RPMI8226 (cell line): ENCODE measurements around the gene EVC2.
"Not testable (repeated sequence)": the region's sequence is repeated elsewhere in the genome, so short reads cannot be mapped to it uniquely, and the experiment has no call there.

Experiments used
- DNase-seq: peaks from one replicate; pipeline ENCODE4 v3.0.0-alpha.2; 2015

EVC2 gene

DNA sequence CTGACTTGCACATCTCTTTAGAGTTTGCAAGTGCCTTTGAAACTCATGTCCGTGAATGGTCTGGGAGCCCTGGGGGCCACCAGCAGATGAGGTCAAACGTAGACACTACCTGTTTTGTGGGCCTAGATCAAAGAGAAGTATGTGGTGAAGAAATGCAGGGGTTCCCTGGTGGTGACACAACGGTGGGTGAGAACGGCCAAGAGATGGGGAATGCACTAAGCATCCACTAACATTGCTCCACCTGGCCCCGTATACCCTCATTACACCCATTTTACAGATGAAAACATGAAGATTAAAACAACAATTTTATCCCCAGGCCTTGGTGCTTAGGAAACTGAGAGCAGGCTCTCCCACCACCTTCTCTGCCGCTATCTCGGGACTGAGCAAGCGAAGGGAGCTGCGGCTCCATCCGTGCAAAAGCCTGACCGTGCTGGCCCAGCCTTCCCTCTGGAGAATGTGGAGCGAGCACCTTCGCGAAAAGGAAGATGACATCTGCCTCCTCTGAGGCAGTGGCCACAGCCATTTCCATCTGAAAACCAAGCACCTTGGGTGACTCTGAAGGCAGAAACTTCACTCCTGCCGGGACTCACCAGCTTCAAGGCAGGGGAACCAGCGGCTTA, 91.9 kb downstream of the EVC2 start:
- DNase-seq: no peak

DNA sequence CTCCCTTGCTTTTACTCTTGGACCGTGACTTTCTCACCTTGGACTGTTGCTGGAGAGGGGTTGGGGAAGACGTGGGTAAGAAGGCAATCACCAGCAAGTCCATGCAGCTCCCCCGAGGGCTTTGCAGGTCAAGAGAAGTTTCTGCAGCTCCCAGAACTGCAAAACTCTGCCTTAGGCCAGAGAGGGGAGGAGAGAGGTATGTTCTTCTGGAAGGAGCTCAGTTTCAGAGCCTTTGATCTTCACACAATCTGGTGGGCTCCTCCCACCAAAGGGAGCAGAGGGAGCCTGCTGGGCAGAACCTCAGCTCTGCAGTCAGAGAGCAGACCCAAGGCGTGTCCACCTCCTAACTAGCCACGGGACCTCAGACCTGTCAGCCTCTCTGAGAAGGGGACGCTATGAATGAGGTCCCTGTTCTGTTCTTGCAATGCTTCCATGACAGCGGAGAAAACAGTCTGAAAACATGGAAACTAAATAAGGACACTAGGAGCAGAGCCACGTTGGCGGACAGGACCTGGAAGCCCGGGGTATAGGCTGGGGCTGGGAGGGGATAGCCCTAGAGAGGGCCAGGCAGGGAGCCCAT, 92.8 kb downstream of the EVC2 start:
- no peak for DNase-seq

DNA sequence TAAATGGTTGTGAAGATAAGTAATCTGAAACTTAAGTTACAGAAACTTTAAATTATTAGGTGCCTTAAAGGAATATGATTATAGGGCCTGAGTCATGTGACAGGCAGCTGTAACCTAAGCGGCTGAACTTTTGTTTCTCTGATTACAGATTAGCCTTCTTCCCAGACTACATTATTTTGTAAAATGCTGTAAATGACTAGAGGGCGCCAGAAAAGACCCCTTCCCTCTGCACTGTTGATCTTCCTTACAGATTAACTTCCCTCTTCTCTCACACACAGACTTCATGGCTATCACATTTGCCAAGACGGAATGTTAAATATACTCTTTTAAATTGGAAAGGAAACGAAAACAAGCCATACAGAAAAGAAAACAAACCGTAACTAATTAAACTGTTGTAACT, 96.6 kb downstream of the EVC2 start:
- no peak for DNase-seq

DNA sequence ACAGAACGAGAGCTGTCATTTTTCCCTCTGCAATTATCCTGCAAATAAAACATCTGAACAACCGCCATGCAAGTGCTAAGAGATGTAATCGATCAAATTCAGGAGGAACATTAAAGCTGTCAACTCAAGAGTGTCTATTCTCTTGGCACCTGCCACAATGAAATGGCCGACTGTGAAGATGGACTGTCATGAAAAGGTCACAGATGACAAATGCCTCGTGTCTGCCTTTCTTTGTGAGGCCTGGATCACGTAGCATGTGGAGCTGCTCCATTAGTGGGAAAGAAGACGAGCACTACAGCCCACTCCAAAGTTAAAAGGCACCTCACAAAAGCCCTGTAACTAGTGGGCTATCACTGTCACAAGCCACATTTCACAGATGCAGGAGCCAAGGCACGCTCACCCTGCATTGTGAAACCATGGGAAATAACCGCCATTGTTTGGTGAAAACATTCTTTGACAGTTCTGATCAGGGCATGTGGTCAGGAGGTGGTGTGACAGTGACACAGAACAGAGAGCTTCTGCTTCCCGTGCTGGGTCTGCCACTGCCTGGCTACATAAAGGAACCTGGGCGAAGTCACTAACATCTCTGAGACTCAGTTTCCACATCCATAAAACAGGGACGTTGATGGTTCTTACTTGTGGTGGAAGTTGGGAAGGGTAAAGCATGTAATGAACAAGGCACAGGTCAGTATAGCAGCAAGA, 98.9 kb downstream of the EVC2 start:
- no peak for DNase-seq

DNA sequence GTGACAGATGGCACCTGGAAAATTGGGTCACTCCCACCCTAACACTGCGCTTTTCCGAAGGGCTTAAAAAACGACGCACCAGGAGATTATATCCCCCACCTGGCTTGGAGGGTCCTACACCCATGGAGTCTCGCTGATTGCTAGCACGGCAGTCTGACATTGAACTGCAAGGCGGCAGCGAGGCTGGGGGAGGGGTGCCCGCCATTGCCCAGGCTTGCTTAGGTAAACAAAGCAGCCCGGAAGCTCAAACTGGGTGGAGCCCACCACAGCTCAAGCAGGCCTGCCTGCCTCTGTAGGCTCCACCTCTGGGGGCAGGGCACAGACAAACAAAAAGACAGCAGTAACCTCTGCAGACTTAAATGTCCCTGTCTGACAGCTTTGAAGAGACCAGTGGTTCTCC, 114.5 kb downstream of the EVC2 start:
- not testable (repeated sequence) for DNase-seq

DNA sequence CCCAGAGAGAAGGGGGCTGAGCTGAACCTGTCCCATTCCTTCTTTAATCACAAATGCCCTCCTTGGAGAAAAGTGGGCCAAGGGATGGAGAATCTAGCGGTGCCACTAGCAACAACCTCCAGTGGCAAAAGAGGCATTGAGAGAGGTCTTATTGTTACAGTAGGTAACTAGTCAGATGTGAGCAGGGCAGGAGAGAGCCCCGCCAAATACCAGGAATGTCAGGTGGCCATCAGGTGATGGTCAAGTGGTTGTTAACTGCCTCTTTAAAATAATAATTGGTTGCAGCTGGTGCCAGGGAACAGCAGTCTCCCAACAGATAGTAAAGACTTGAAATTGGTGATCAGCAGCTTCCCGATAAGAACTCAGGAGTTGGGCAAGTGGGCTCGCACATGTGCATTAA, 116.1 kb downstream of the EVC2 start:
- no peak for DNase-seq

DNA sequence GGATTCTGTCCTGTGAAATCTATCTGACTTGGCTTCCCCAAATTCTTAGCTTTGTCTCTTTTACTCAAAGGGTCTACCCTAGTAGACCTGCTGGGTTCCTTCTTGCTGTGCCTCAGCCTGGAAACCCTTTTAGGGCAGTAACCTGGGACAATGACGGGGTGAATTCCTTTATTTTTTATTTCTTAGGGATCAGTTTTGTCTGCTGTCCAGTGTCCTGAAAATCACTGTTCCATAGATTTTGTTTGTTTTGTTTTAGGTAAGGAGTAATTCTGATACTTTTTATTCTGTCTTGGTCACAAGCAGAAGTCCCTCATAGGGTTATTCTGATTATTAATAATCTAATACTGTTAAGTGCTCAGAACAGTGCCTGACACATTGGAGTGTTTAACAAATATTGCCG, 118.9 kb downstream of the EVC2 start:
- DNase-seq: no peak

DNA sequence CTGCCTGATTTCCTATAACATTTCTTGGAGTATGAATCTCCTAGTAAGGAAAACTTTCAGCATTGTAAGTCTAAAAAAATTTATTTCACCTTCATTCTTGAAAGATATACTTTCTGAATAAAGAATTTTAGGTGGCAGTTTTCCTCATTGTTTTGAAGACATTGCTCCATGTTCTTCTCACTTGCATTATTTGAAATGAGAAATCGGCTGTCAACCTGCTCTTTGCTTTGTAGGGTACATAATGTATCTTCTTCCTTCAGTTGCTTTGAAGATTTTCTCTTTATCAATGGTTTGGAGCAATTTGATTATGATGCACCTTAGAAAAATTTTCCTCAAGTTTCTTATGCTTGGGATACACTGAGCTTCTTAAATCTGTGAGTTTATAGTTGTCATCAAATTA, 120.3 kb downstream of the EVC2 start:
- DNase-seq: no peak

DNA sequence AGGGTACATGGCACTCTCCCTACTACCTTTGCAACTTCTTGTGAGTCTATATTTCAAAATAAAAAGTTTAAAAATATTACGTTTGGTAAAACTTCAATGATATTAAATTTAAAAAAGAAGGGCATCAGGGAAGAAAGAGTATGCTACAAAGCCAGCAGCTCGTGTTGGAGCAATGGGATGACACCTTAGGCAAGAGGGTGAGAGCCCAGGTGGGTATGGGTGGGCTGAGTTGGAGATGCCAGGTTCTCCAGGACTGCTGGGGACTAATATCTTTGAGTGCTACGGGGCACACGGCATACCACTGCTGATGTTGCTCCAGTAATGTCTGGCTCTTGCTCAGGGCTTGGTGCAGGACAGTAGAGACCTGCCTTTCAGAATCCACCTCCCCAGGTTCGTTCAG, 132.4 kb downstream of the EVC2 start:
- DNase-seq: no peak

DNA sequence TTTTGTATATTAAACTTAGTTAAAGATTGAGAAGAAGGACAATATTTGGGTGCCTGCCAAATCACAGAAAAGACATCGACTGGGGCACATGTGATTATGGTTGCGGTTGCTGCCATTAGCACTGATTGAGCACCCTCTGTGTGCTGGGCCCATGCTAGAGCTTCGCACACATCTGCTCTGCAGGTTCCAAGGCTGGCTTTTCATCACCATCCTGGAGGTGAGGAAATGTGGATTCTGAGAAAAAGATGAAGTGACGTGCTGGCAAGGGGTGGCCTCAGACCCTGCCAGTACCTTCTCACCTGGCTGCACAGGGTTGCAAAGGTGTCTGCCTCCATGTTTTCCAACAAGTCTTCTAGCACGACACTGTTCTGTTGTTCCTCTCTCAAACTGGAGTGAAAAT, 134.0 kb downstream of the EVC2 start:
- DNase-seq: no peak

DNA sequence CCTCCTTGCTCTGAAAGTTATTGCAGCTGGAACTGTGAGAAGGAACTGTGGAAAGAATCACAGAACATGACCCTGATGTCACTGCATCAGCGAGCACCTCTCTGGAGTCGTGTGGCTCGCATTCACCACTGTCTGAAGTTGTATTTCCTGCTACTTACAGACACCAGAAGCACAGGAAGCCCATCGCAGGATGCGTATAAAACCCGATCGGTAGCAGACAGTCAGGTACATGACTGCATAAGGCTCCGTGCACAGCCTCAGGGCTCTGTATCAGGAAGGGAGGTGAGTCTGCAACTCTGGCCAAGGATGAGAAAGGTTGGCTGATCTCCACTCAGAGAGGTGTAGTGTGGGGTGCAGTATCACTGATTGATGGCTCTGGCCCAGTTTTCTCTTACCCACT, 134.4 kb downstream of the EVC2 start:
- DNase-seq: no peak

DNA sequence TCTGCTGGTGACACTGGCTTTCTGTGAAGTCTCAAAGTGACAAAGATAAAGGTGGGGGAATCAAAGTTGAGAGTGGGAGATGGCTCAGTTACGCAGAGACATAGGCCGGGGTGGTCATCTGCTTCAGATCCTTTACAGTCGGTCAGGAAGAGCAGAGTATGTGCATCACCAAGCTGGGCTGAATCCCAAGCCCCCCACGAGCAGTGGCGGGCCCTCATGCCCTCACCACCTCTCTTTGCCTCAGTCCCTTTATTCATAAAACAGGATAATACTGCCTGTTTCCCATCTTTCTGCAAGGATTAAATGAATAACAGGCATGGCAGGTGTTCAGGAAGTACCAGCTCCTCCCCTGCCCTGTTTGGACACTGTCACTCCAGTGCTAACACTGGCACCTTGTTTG, 135.6 kb downstream of the EVC2 start:
- DNase-seq: no peak

DNA sequence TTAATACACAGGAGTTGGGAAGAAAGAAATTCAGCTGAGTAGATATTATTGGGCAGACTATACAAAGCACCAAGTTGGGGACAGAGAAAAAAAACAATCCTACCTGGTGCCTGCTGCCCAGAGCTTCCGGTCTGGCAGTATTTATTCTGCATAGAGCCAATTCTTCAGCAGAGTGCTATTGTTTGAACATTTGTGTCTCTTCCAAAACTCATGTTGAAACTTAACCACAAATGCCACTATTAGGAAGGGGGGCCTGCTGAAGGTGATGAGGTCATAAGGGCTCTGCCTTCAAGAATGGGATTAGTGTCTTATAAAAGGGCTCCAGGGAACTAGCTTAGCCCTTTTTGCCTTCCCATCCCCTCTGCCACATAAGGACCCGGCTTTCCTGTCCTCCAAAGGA, 136.2 kb downstream of the EVC2 start:
- no peak for DNase-seq

DNA sequence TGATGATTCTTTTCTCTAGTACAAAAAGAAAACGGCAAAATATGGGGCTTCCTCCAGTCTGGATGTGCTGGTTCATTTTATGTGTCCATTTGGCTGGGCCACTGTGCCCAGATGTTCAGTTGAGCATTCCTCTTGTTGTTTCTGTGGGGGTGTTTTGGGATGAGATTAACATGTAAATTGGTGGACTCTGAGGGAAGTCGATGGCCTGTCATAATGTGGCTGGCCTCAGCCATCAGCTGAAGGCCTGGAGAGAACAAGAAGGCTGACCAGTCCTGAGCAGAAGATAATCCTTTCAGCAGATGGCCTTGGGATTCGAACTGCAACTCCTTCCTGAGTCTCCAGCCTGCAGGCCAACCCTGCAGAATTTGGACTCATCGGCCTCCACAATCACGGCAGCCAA, 136.7 kb downstream of the EVC2 start:
- DNase-seq: no peak

DNA sequence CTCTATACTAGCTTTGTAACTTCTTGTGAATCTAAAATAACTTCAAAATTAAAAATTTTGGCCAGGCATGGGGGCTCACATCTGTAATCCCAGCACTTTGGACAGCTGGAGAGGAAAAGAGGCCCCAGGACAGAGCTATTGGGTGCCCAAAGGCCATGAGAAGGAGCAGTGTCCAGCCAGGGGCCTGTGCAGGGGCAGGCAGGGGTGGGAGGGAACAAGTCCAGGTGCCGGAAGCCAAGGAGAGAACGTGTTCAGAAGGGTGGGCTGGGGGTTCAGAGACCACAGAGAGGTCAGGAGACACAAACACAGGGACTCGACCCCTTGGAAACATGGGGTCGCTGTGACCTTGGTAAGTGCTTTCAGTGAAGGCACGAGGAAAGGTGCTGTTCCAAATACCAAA, 138.9 kb downstream of the EVC2 start:
- DNase-seq: no peak

DNA sequence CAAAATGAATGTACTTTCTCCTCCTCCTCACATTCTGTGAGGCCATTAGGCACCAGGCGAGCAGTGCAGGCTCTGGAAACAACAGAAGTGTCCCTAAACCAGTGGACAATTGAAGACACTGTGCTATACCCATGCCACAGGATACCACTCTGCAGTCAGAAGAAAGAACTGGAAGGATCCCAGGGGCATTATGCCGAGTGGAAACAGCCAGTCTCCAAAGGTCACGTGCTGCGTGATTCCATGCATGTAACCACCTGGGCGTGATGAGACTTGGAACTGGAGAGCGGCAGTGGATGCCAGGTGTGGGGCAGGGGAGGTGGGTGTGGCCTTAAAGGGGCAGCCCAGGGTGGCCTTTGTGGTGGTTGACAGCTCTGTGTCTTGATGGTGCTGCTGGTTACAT, 139.4 kb downstream of the EVC2 start:
- no peak for DNase-seq

DNA sequence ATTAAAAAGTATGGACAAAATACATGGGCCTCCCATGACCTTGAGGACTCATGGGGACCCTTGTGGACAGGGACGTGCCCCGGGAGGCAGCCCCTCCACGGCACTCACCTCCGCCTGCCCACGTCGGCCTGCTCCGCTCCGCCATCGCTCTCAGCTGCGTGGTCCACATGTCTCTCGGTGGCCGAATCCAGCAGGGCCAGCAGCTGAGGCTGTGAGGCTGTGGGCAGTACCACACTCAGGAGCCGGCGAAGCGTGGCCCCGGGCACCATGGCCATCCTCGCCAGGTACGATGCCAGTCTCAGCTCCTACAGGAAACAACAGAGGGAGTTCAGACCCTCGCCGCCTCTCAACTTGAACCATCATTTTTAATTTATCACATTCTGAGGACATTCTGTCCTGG, 140.0 kb downstream of the EVC2 start:
- DNase-seq: no peak

DNA sequence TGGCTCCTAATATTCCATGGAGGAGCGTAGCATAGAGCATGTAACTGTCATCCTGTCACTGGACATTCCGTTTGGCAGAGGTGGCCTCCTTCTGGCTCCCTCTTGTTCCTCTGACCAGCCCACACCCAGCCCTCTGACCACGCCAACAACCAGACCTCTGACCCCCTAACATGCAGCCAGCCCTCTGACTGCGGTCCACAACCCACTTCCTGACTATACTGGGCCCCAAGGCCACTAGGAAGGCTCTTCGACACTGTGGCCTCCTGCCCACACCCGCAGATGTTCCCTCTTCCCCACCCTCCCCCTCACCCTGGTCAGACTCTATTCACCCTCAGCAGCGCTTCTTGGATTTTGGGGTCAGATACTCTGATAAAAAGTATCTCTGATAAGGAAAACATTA, 141.4 kb downstream of the EVC2 start:
- DNase-seq: no peak

DNA sequence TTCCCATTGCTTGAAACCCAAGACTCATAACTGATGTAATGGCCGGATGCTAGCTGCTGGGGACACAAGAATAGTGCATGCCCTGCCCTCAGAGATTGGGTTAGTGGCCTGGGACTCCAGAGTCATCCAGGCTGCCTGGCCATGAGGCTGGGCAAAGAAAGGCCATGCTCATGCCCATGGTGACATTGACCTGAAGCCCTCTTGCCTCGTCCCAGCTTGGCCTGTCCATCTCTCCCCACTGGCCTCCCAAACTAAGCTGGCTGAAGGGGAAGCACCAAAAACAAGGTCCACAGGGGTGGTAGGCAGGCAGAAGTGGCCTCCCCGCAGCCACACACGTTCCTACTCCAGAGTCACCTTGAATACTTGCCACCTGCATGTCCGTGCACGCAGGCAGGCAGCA, 141.8 kb downstream of the EVC2 start:
- no peak for DNase-seq

DNA sequence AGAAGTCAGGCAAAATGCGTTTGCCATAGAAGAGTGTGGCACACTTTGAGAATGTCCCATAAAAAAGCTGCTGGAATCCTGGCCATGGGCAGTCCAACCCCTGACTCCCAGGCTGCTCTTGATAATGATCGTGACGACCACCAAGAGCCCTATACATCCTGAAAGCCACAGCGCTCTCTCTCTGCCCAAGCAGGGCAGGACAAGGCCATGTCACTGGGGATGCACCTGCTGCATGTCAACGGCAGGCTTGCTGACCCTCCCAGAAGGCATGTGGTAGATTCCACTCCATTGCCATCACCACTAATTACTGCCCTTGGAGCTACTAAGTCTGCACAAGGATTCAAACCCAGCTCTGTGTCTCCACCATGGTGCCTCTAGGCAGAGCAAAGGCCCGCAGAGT, 144.5 kb downstream of the EVC2 start:
- no peak for DNase-seq

DNA sequence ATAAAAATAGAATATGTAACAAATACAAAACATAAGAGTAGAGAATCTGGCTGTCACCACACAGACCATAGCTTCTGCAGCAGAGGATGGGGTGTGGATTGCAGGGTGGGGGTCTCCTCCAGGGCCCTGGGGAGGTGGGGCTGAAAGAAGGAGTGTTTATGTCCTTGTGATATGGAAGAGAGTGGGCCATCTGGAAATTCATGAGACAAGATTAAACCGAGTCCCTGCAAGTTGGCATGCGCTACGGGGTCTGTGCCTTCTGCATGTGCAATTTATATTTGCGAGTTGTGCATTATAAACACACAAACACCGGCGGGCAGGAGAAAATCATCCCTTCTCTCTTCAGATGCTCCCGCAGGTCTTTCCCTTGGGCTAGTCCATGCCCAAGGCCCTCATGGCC, 145.9 kb downstream of the EVC2 start:
- DNase-seq: no peak

DNA sequence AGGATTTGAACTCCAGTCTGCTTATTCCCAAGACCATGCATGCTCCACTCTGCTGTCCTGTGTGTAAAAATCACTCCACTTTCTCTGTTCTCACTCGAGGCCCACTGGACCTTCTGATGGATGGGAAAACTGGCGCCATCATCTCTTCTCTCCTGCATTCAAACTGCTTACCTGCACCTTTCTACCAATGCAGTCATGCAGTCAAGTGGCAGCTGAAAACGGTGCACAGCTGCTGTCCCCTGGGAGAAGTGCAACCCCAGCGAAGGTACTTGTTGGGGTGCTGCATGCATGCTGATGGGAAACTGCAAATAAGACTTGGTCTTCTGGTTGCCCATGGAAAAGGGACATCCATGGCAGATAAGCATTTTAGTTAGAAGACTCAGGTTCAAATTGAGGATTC, 147.1 kb downstream of the EVC2 start:
- no peak for DNase-seq

DNA sequence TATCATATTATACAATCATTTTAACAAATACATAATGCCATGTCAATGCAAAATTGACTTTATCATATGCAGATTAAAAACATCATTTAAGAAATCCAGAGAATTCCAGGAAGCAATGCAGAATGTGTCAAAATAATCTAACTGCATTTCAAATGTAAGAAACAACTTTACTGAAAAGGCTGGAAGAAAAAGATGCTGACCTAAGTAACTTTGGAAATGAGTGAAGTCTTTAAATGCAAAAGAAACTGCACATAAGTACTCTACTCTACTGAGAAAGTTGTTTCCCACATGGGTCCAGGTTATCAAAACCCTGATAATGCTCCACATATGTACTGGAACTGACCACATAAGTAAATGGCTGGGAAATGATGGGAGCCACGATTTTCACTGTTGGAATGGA, 149.9 kb downstream of the EVC2 start:
- DNase-seq: no peak

DNA sequence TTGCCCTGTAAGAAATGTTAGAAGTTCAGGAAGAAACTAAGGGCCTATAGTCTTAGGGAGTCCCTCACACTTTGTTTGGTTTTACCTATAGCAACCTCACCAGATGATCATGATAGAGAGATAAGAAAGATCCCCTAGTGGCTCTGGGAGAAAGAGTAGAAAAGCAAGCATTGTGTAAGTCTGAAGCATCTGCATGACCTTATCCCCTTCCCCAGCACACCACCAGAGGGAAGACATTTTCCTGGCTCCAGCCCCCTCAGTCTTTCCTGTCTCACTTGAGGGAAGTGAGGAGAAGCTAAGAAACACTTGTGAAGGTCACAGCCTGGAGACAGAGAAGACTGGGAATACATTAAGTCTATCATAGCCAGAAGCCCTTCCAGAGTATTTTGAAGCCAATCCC, 154.0 kb downstream of the EVC2 start:
- no peak for DNase-seq

DNA sequence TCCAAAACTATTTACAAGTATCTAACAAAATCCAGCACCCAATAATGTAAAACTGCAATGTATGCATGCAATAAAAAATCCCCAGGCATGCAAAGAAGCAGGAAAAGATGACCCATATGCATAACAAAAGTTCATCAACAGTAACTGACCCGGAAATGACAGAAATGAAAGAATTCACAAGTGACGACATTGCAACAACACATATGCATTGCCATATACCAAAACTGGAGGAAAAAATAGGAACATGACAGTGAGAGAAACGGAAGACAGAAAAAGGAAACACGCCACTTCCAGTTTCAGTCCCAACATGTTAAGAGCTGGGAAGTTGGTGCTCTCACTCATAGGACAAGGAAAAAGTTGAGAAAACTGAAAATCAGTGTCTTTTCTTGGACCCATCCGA, 154.6 kb downstream of the EVC2 start:
- DNase-seq: no peak
